Left hindlimb (tissue), 1 donor: ENCODE measurements around the gene TLK2.
"Not testable (repeated sequence)": the region's sequence is repeated elsewhere in the genome, so short reads cannot be mapped to it uniquely, and the experiment has no call there.

Experiments used
- DNase-seq: peaks from one replicate; pipeline ENCODE4 v3.0.0-alpha.2; 2018

Gene TLK2

DNA sequence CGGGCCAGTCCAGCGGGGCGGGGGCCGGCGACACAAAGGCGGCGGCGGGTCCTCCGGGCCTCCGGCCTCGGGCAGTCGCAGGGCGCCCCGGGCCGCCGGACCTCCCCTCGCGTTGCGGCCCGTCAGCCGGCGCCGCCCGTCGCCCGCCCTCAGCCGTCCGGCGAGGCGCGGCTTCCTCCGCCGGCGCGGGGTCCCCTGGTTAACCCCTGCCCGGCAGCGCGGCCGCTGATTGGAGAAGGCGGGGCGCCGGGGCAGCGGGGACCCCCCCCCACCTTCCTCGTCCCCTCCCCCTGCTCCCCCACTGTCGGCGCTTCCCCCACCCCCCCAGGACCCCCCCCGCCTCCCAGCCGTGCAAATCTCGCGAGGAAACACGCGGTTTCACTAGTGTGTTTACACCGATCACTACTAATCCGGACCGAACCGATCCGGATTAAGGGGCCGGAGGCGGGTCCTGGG, at the start of gene TLK2:
Gene TLK2, plus strand, starts transcription at position 402 of the 456 bp plus-strand sequence. CDS start 2,301 bp downstream, outside the sequence.
- peak; percentile 92 for DNase-seq

DNA sequence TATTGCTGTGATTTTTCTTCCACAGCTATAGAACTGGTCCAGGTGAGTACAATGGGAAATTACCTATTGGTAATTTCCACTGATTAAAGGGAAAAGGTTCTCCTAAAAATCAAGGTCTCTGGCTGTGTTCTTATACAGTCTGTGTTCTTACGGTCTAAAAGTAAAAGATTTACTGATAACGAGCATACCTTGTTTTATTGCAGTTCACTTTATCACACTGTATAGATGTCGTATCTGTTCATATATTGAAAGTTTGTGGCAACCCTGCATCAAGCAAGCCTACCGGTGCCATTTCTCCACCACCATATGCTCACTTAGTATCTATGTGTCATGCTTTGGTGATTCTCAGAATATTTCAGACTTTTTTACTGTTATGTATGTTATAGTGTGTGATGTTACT, 43.4 kb upstream of the TLK2 start:
- DNase-seq, result not testable (repeated sequence)

GRCh38 chr17:62441181-62441580, 37.4 kb upstream of the TLK2 start:
- not testable (repeated sequence) for DNase-seq

GRCh38 chr17:62444063-62444462, 34.6 kb upstream of the TLK2 start:
- no peak for DNase-seq

GRCh38 chr17:62445791-62446190, 32.8 kb upstream of the TLK2 start:
- not testable (repeated sequence) for DNase-seq

GRCh38 chr17:62452195-62452594, 26.4 kb upstream of the TLK2 start:
- not testable (repeated sequence) for DNase-seq

- DNase-seq, result not testable (repeated sequence)
Observed at GRCh38 chr17:62453041-62453440, 25.6 kb upstream of the TLK2 start.

DNA sequence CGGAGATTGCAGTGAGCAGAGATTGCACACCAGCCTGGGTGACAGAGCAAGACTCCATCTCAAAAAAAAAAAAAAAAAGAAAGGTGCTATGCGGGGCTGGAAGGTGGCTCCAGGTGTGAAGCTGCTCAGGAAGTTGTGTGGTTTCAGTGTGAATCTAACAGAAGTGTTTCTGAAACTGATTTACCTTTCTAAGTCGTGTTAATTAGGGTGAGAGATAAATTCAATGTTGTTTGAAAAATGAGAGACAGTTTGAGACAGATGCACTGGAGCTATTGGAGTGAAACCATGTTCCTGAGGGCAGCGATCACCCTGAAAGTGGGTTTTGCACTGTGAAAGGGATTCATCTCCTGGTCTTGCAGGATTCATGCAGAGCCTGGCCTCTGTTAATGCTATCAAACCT, 25.0 kb upstream of the TLK2 start:
- DNase-seq, result not testable (repeated sequence)

- DNase-seq, result not testable (repeated sequence)
Observed at GRCh38 chr17:62454111-62454510, 24.5 kb upstream of the TLK2 start.

- no peak for DNase-seq
Observed at GRCh38 chr17:62456016-62456415, 22.6 kb upstream of the TLK2 start.

DNA sequence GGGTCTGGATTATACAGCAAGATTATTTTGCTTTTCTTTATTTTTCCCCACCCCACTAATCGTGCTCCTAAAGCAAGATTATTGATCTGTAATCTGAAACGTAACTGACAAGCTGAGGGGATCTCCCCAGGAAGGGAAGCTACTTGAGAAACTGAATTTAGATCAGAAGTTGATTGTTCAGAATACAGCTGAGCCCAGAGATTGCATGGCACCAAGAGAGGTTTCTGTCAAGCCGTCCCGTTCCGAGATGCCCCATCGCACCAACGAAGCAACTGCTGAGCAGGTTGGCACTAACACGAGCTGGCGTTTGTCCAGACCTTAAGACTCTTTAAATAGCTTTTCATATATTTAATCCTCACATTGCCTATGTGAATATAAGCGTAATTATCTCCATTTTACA, 20.1 kb upstream of the TLK2 start:
- DNase-seq, result not testable (repeated sequence)

DNA sequence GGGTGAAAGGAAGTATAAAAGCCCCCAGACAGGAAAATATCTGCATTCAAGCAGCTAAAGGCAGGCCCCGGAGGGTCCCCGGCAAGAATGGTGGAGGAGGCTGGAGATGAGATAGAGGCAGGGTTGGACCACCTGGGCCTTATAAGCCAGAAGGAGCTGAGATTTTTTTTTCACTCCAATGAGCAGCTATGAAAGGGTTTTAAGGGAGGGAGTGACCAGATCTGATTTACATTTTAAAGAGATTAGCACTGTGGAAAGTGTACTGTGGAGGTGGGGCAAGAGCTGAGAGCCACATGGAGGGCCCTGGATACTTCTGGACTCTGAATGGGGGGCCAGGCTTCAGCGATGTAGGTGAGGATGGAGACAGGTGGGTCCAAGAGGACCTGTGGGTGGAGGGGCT, 14.2 kb upstream of the TLK2 start:
- not testable (repeated sequence) for DNase-seq

DNA sequence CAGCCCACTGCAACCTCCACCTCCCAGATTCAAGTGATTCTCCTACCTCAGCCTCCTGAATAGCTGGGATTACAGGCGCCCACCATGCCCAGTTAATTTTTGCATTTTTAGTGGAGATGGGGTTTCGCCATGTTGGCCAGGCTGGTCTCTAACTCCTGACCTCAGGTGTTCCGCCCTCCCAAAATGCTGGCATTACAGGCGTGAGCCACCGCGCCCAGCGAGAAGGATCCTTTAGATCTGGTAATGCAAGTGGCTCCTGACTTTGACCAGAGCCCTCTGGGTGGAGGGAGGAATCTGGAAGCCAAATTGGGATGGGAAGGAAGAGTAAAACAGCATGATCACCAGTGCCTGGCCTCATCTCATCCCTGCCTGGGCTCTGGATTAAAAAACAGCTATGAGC, 13.4 kb upstream of the TLK2 start:
- DNase-seq, result not testable (repeated sequence)

DNA sequence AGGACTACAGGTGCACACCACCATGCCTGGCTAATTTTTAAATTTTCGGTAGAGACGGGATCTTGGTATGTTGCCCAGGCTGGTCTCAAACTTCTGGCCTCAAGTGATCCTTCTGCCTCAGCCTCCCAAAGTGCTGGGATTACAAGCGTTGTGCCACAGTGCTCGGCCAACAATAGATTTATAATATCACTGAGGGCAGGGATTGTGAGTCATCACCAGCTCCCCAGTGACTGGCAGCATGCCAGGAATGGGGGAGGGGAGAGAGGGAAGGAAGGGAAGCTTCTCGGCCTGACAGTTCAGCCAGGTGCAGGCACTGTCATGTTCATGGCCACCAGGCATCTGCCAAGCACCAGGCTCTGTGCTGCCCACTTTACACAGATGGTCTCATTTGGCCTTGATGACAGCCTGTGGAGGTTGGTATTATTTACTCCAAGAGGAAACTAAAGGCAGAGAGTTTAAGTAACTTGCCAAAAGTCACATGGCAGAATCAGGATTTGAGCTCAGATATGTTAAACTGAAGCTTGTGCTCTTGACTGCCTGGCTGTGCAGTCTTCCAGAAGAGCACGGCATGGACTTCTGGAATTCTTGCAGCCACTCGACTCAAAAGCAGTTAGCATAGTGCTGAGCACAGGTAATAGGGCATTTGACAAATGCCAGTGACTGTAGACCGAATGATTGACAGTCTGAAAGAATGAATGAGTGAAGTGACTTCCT, 7.8 kb upstream of the TLK2 start:
- peak; percentile 68 for DNase-seq

DNA sequence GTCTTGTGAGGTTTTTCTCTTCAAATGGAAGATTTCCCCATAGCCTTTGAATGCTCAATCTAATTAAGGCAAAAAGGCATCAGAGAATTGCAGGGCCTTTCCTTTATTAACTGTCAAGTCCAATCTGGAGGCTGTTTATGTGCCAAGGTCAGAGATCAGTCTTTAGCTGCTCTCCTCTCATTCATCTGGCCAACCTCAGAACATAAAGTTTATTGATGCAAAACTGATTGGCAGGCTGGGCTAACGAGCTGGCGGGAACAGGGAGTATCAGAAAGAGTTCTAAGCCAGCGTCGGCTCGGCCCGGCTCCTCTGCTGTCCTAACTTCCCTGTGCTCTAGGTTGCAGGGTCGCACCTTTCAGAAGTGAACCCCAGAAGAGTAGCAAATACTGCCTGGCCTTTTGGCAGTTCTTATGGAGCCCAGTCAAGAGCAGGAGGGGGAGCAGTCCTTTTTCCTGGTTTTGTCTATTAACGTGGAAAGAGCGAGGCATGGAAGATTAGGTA, 7.2 kb upstream of the TLK2 start:
- DNase-seq, result not testable (repeated sequence)

DNA sequence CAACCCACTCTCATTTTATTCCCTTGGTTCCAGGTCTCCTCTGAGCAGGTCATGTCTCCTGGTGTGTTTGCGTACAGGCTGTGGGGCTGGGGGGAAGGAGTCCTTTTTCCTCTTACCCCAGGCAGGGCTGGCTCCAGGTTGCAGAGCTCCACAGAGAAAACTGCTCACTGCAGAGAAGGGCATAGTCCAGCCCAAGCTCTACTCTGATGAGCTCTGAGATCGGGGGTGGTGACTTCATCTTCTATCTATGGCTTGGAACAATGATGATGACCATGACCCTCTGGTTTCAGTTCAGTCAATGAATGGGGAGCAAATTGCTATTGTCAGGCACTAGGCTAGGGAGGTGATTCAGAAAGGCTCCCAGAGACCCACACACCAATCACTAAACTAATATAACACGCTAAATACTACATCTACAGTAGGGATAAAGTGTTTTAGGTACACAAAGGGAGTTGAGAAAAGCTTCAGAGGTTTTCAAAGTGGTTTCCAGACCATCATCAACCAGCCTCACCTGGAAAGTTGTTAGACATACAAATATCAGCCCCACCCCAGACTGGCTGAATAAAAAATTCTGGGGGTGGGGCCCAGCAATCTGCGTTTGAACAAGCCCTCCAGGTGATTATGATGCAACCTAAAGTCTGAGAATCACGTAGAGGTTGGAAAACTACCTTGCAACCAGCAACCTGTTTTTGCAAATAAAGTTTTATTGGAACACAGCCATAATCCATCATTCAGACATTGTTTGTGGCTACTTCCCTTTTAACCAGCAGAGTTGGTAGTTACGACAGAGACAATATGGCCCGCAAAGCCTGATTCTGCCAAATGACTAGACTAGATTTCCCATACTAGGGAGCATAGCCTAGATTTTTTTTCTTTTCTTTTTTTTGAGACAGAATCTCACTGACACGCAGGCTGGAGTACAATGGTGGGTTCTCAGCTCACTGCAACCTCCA, 5.3 kb upstream of the TLK2 start:
- not testable (repeated sequence) for DNase-seq

- not testable (repeated sequence) for DNase-seq
Observed at GRCh38 chr17:62477111-62477510, 1.5 kb upstream of the TLK2 start.

DNA sequence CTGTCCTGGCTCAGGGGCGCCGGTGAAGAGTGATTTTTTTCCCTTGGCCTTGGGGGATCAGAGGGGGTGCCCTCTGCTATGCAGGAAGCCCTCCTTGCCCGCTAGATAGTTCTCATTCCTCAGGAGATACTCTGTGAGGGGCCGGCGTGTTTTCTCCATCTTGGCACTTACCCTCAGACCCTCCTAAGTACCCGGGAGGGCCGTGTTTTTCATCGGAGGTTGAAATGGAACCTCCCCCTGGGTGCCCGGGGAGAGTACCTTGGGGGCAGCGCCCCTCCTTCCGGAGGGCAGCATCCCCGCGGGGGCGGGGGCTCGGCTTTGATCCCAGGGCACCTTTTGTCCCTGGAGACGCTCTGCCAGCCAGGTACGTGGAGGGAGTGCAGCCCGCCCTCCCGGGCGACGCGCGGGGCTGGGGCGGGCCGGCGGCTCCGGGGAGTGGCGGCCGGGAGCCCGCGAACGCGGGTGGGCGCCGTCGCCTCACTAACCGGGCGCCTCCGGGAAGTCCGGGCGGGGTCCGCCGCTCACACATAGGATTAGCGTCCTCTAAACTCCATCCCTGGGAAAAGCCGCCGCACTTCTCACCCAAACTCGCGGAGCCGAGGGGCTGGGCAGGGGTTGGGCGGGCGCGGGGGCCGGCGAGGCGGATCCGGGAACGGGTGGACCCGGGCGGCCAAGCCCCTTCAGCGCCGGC, 762 bp upstream of the TLK2 start:
- DNase-seq, result peak; percentile 72

GRCh38 chr17:62478880-62479638, 434 bp downstream of the TLK2 start:
- DNase-seq, result peak; percentile 65

DNA sequence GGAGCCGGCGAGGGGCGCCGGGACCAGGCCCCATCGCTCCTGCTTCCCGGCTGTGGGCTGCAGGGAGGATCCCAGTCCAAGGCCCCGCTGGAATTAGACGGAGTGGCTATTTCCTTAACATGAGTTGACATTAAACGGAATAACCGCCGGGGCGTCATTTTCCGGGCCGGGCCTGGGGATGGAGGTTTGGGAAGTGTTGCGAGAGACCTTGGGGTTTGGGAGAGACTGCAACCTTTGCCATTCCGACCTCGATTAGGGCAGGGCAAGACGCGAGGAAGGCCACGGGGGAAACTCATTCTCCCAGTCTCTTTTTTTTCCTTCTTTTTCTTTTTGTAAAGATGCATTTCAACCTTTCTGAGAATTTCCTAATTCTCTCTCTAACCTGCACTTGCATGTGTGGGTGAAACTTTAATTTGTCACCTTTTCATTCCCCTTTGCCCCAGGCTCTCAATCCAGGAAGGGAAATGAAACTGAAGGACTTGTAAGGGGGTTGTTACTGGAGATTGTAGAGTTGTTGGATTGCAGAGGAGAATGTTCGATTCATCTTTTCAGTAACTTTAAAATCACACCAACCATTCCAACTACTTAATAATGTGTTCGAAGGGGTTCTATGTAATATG, 1.1 kb downstream of the TLK2 start:
- peak; percentile 52 for DNase-seq

- DNase-seq, result not testable (repeated sequence)
Observed at GRCh38 chr17:62482553-62482952, 3.9 kb downstream of the TLK2 start.
